WTC11 (cell line): ENCODE measurements around the gene DUSP9. TPM values are rescaled to one million over a fixed set of nuclear protein-coding genes. Genes with fewer than 3 reads are reported as not detected.
A peak's percentile ranks its signal among the peaks of the same experiment; 100 is the strongest.

Experiments used
- ATAC-seq: fragments of 200-7000 bp; cut with Tn5 transposase; 2 replicates; pipeline ENCODE4 v1.10.0; 2021; ENCODE audit warnings: mild to moderate bottlenecking, moderate library complexity
- CTCF ChIA-PET: fragments of 300-600 bp; sonication (Branson Sonifier 250); formaldehyde crosslinking; loops from one replicate; lab custom pipeline; 2021; ENCODE audit warnings: antibody characterized with exemption; lab: Charles Lee
- POLR2A ChIA-PET: fragments of 350-600 bp; sonication (Branson Sonifier 250); formaldehyde crosslinking; loops from one replicate; lab custom pipeline; 2021; ENCODE audit warnings: antibody characterized with exemption; lab: Charles Lee
- DNase-seq: peaks from one replicate; pipeline ENCODE4 v3.0.0; 2021; ENCODE audit warnings: low spot score
- H3K27ac Mint-ChIP-seq: 2 replicates; pipeline ENCODE4 v1.8.0; 2021; ENCODE audit warnings: mixed read lengths
- H3K27me3 Mint-ChIP-seq: 2 replicates; pipeline ENCODE4 v1.8.0; 2021; ENCODE audit warnings: low read depth, mild to moderate bottlenecking, moderate library complexity, mixed read lengths
- H3K36me3 Mint-ChIP-seq: 2 replicates; pipeline ENCODE4 v1.8.0; 2021; ENCODE audit warnings: mixed read lengths
- H3K4me1 Mint-ChIP-seq: 2 replicates; pipeline ENCODE4 v1.8.0; 2022; ENCODE audit warnings: mixed read lengths
- H3K4me3 Mint-ChIP-seq: 2 replicates; pipeline ENCODE4 v1.8.0; 2021; ENCODE audit warnings: mild to moderate bottlenecking, moderate library complexity, mixed read lengths
- H3K9me3 Mint-ChIP-seq: 2 replicates; pipeline ENCODE4 v1.8.0; 2021; ENCODE audit warnings: mixed read lengths
- ATF1 ChIP-seq: sonication (generic); formaldehyde crosslinking; IDR thresholded peaks from 2 replicates; pipeline ENCODE4 v1.8.1; 2023; ENCODE audit warnings: mild to moderate bottlenecking, moderate library complexity, missing genetic modification reagents
- ATF6 ChIP-seq: sonication (generic); formaldehyde crosslinking; IDR thresholded peaks from 2 replicates; pipeline ENCODE4 v1.8.1; 2023; ENCODE audit warnings: mild to moderate bottlenecking, missing genetic modification reagents
- CDX4 ChIP-seq: fragments of 250-450 bp; sonication (Bioruptor Pico); IDR thresholded peaks from 2 replicates; pipeline ENCODE4 v1.9.0; 2021; ENCODE audit warnings: moderate library complexity, mild to moderate bottlenecking, inconsistent platforms, borderline replicate concordance
- CREB1 ChIP-seq: sonication (generic); formaldehyde crosslinking; IDR thresholded peaks from 2 replicates; pipeline ENCODE4 v1.8.0; 2023; ENCODE audit warnings: mild to moderate bottlenecking, missing genetic modification reagents
- FOXK1 ChIP-seq: sonication (generic); formaldehyde crosslinking; IDR thresholded peaks from 2 replicates; pipeline ENCODE4 v1.8.0; 2022; ENCODE audit warnings: mild to moderate bottlenecking, moderate library complexity, missing genetic modification reagents
- GRHL2 ChIP-seq: fragments of 250-450 bp; sonication (Bioruptor Pico); IDR thresholded peaks from 2 replicates; pipeline ENCODE4 v1.8.0; 2022; ENCODE audit warnings: mild to moderate bottlenecking, moderate library complexity; ENCODE audit not compliant: insufficient replicate concordance, severe bottlenecking
- JAZF1 ChIP-seq: fragments of 250-450 bp; sonication (Bioruptor Pico); IDR thresholded peaks from 2 replicates; pipeline ENCODE4 v1.9.0; 2021; ENCODE audit warnings: moderate library complexity, mild to moderate bottlenecking, inconsistent platforms
- MLX ChIP-seq: sonication (generic); formaldehyde crosslinking; IDR thresholded peaks from 2 replicates; pipeline ENCODE4 v1.8.1; 2023; ENCODE audit warnings: mild to moderate bottlenecking, missing genetic modification reagents, moderate library complexity
- MYBL2 ChIP-seq: sonication (generic); formaldehyde crosslinking; IDR thresholded peaks from 2 replicates; pipeline ENCODE4 v1.8.1; 2023; ENCODE audit warnings: mild to moderate bottlenecking, moderate library complexity, missing genetic modification reagents
- PRRX2 ChIP-seq: fragments of 250-450 bp; sonication (Bioruptor Pico); IDR thresholded peaks from 2 replicates; pipeline ENCODE4 v1.8.0; 2021; ENCODE audit warnings: mild to moderate bottlenecking
- RELA ChIP-seq: sonication (generic); formaldehyde crosslinking; IDR thresholded peaks from 2 replicates; pipeline ENCODE4 v1.8.1; 2022; ENCODE audit warnings: missing genetic modification reagents, mild to moderate bottlenecking, borderline replicate concordance
- RORB ChIP-seq: fragments of 250-450 bp; sonication (Bioruptor Pico); IDR thresholded peaks from 2 replicates; pipeline ENCODE4 v1.9.0; 2021; ENCODE audit warnings: mild to moderate bottlenecking
- SP1 ChIP-seq: sonication (generic); formaldehyde crosslinking; conservative IDR thresholded peaks from 2 replicates; pipeline ENCODE4 v1.8.1; 2022; ENCODE audit warnings: missing genetic modification reagents
- TCF7 ChIP-seq: sonication (generic); formaldehyde crosslinking; IDR thresholded peaks from 2 replicates; pipeline ENCODE4 v1.8.0; 2022; ENCODE audit warnings: mild to moderate bottlenecking, low read depth, missing genetic modification reagents, moderate library complexity
- USF1 ChIP-seq: sonication (generic); formaldehyde crosslinking; IDR thresholded peaks from 2 replicates; pipeline ENCODE4 v1.8.0; 2022; ENCODE audit warnings: mild to moderate bottlenecking, missing genetic modification reagents
- ZBTB21 ChIP-seq: sonication (generic); formaldehyde crosslinking; IDR thresholded peaks from 2 replicates; pipeline ENCODE4 v1.8.1; 2023; ENCODE audit warnings: mild to moderate bottlenecking, missing genetic modification reagents, borderline replicate concordance
- ZNF138 ChIP-seq: sonication (generic); formaldehyde crosslinking; conservative IDR thresholded peaks from 2 replicates; pipeline ENCODE4 v1.8.1; 2022; ENCODE audit warnings: mild to moderate bottlenecking, moderate library complexity, missing genetic modification reagents
- ZNF416 ChIP-seq: fragments of 250-450 bp; sonication (Bioruptor Pico); IDR thresholded peaks from 2 replicates; pipeline ENCODE4 v1.9.0; 2021; ENCODE audit warnings: mild to moderate bottlenecking, inconsistent platforms
- ZNF532 ChIP-seq: fragments of 250-450 bp; sonication (Bioruptor Pico); IDR thresholded peaks from 2 replicates; pipeline ENCODE4 v1.9.0; 2021; ENCODE audit warnings: mild to moderate bottlenecking, borderline replicate concordance
- total RNA-seq: library from RNA; stranded (reverse); gene quantifications from 3 replicates; pipeline ENCODE4 v1.2.3, GENCODE V29; 2021

Gene DUSP9
- total RNA-seq, 1 experiment from 2014 or later = 2.5 TPM

GRCh38 chrX:153608376-153608775, 38.6 kb upstream of the DUSP9 start:
- Mint-ChIP-seq H3K27ac (no peak overlapping the region), H3K4me3 (no peak overlapping the region), H3K4me1 (no peaks in the 10 kb centered on the region), H3K9me3 (no peaks in the 10 kb centered on the region), H3K36me3 (no peaks in the 10 kb centered on the region), H3K27me3 (peaks cover 42% of the 10 kb centered on the region)
- no peak for DNase-seq
- TF ChIP-seq ATF1 (no peak), MYBL2 (no peak), ZNF532 (CRISPR knock-in tag) (no peak)
- no peak for ATAC-seq
- ChIA-PET POLR2A (no interaction called here), CTCF (interaction anchor here (1.6 kb wide), 1 partner anchor 41 kb away, joined by 4 read pairs; no protein-coding TSS in a partner anchor)

- H3K4me1 Mint-ChIP-seq = no peaks in the 10 kb centered on the region
- peaks cover 46% of the 10 kb centered on the region for H3K27me3 Mint-ChIP-seq
- ATAC-seq (no peak), DNase-seq (no peak)
- no peak overlapping the region for H3K4me3 Mint-ChIP-seq
- no peaks in the 10 kb centered on the region for H3K36me3 Mint-ChIP-seq
- POLR2A ChIA-PET = no interaction called here
- H3K27ac Mint-ChIP-seq = no peak overlapping the region
- TF ChIP-seq RELA (CRISPR knock-in tag) (no peak), ZBTB21 (CRISPR knock-in tag) (no peak), GRHL2 (CRISPR knock-in tag) (no peak), MLX (no peak), ATF6 (CRISPR knock-in tag) (no peak), ZNF416 (no peak)
- TF ChIP-seq, all 79 proteins: peak for 0
- CTCF ChIA-PET = interaction anchor here (0.9 to 2.6 kb wide), 8 partner anchors 9 to 100 kb away, joined by 3 to 58 read pairs (median 11); no protein-coding TSS in a partner anchor
- no peaks in the 10 kb centered on the region for H3K9me3 Mint-ChIP-seq
These were observed 38.2 kb upstream of the DUSP9 start for GRCh38 chrX:153608806-153609205.

- no peak overlapping the region for H3K27ac Mint-ChIP-seq
- no peaks in the 10 kb centered on the region for H3K4me1 Mint-ChIP-seq
- no peaks in the 10 kb centered on the region for H3K36me3 Mint-ChIP-seq
- H3K9me3 Mint-ChIP-seq = no peaks in the 10 kb centered on the region
- H3K27me3 Mint-ChIP-seq = peaks cover 54% of the 10 kb centered on the region
- ChIA-PET CTCF (interaction anchor here (0.6 to 2.6 kb wide), 23 partner anchors 10 to 149 kb away, joined by 3 to 58 read pairs (median 5); partner anchors contain the start of gene DUSP9), POLR2A (no interaction called here)
- ATAC-seq = peak; percentile 94
- H3K4me3 Mint-ChIP-seq = peak overlapping the region; percentile 64
- peak; percentile 87 for DNase-seq
- TF ChIP-seq ZNF138 (CRISPR knock-in tag) = no peak
- TF ChIP-seq CDX4 (CRISPR knock-in tag) = no peak
- TF ChIP-seq TCF7 (CRISPR knock-in tag) = no peak
- TF ChIP-seq CREB1 (CRISPR knock-in tag) = no peak
- TF ChIP-seq SP1 (CRISPR knock-in tag) = no peak
- TF ChIP-seq USF1 (CRISPR knock-in tag) = peak; percentile 61
- TF ChIP-seq JAZF1 = no peak
- TF ChIP-seq FOXK1 (CRISPR knock-in tag) = peak; percentile 73; the same call in 1 of the 2 replicates
- no peak for TF ChIP-seq PRRX2
- TF ChIP-seq RORB (CRISPR knock-in tag) = no peak
These were observed 36.8 kb upstream of the DUSP9 start for GRCh38 chrX:153609917-153610835.
